Jurkat, Clone E6-1 (cell line): ENCODE results near the gene HTR3A.

Experiments
- DNase-seq: peaks from one replicate; pipeline ENCODE4 v3.0.0-alpha.2; 2011; ENCODE audit warnings: low read depth, low spot score
- H3K4me3 ChIP-seq: 2 replicates; pipeline ENCODE4 v1.5.1; 2011; ENCODE audit warnings: mild to moderate bottlenecking, low read length, control low read depth, moderate library complexity

Gene HTR3A

DNA sequence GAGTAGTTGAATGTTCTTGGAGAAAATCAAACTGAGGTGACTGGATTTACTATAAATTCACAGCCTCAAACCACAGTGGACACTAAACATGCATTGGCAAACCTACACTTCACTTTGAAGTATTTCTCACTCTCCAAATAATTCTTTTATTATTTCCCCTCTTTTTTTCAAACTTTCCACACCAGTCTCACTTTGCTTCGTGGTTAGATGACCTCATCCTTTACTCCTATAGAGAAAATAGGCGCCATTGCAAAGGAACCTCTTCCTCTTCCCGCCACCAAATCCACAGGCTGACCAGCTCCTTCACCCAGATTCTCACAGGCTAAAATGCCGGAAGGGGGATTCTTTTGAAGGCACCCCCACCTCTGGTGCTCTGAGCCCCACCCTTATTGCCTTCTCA is 33.4 kb downstream of the HTR3A start:
- no peak for DNase-seq
- H3K4me3 ChIP-seq: no peak overlapping the region

DNA sequence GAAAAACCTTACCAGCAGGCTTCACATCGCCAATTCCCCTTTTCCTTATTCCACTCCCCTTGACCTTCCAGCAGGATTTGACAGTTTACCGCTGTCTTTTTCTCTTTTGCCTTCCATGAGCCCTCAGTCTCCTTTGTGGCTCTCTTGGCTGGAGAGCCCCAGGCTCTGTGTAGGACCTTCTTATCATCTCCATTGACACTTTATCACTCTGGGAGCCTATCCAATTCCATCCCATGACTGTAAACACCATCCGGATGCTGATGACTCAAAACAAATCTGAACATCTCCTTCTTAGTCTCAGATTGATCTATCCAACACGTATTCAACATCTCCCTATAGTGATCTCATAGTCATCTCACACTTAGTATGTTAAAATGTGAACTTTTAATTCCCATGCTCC is 36.0 kb downstream of the HTR3A start:
- no peak overlapping the region for H3K4me3 ChIP-seq
- no peak for DNase-seq

DNA sequence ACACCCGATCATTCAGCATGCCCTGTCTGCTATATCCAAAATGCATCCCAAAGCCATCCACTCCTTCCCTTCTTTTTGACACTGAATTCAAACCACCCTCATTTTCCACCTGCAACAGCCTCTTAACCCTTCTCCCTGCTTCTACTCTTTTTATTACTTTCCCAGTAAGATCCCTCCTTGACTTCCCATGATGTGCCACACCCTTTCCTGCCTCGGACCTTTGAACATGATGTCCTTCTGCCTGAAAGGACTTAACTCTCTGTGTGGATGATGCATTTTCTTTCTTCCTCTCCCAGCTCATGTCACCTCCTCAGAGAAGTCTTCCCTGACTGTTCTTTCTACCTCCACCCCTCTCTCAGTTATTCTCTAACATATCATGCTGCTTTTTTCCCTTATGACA is 36.5 kb downstream of the HTR3A start:
- H3K4me3 ChIP-seq: no peak overlapping the region
- no peak for DNase-seq

DNA sequence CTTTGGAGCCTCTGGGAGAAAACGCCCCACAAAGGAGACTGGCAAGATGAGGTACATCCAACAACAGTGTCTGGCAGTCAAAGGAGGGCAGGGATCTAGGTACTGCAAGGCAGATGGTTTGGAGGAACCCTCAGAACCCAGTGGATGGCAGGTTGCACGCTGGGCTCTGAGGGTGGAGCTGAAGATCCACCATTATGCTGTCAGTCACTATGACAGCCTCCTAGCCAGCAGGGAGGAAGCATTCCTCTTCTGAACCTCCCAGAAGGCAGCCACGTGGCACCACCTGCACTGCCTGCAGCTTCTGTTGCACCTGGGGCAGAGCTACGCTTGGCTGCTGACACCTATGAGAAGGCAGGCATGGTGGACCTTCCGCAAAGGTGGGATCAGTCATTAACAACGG is 40.2 kb downstream of the HTR3A start:
- H3K4me3 ChIP-seq: no peak overlapping the region
- no peak for DNase-seq

DNA sequence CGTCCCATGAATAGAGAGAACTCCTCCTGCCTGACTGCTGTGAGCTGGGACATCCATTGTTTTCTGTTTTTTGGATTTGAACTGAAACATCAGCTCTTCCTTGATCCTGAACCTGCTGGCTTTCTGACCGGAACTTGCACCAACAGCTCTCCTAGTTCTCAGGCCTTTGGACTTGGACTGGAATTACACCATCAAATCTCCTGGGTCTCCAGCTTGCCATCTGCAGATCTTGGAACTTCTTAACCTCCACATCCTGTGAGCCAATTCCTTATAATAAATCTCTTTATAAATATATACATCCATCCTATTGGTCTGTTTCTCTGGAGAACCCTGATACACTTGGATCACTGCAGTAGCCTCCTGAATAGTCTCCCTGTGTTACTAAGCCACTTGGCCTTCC is 42.1 kb downstream of the HTR3A start:
- DNase-seq: no peak
- no peak overlapping the region for H3K4me3 ChIP-seq

DNA sequence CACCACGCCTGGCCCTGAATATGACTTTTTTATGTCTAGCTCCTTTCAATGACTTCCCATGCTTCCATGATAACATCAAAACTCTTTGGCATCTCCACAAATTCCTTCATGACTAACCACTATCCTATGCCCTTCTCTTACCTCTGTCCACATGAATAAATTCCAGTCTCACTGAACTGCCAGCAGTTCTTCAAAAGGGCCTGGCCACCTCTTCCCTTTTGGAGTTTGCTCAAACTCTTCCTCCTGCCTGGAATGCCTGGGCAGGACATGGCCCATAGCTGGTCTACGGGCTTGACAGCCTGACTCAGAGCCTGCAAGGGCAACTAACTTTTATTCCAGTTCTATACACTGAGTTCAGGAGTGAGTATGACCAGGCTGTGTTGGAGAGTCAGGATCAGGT is 42.8 kb downstream of the HTR3A start:
- DNase-seq: no peak
- no peak overlapping the region for H3K4me3 ChIP-seq

DNA sequence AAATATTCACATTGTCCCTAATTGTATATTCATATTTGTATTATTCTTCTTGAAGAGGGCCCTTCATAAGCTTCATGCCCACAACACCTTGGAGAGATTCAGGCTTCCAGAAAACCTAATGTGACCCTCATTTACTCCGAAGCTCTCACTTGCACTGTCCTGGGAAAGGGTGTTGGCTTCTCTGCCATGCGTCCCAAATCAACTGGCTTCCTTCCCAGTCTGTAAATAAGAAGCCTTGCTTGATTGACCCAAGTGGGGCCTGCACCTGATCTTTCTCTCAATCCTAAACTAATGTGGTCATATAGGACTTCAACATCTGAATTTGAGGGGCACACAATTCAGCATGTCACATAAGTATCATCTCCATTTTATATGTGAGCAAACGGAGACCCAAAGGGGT is 44.1 kb downstream of the HTR3A start:
- no peak overlapping the region for H3K4me3 ChIP-seq
- no peak for DNase-seq

DNA sequence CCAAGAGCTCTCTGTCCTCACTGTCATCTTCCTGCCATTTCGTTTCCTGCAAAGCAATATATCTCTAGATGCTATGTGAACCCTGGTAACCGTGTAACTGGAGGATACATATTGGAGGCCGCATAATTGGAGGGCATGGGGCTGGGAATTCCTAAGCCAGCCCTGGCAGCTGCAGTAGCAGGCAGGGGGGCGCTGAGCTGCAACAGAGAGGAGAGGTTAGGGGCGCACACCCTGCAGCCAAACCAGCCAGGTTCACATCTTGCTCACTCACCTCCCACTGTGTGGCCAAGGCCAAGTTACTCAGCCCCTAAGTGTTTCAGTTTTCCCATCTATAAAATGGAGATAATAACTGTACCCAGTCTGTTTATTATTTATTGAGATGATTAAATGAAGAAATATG is 44.7 kb downstream of the HTR3A start:
- no peak for DNase-seq
- no peak overlapping the region for H3K4me3 ChIP-seq

DNA sequence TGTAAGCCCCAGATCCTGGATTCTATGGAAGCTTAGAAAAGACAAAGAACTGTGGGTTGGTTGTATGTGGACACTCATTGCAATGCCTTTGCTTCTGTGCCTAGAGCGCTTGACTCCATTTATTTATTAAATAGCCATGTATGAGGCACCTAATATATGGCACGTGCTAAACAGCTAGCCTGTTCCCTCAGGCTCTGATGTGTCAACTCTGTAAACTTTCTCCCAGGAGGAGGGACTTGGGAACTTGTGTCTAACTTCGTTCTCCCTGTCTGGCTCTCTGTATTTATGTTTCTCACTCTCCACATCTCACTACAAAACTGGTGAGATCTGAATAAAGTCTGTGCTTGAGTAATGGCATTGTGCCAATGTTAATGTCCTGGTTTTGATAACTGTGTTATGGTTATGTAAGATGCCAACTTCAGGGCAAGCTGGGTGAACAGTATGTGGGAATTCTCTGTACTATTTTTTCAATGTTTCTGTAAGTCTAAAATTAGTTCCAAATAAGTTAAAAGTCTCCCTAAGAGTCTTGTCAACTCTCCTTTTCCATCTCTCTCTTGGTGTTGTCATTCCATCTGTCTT is 50.5 kb downstream of the HTR3A start:
- H3K4me3 ChIP-seq: no peak overlapping the region
- DNase-seq: no peak

DNA sequence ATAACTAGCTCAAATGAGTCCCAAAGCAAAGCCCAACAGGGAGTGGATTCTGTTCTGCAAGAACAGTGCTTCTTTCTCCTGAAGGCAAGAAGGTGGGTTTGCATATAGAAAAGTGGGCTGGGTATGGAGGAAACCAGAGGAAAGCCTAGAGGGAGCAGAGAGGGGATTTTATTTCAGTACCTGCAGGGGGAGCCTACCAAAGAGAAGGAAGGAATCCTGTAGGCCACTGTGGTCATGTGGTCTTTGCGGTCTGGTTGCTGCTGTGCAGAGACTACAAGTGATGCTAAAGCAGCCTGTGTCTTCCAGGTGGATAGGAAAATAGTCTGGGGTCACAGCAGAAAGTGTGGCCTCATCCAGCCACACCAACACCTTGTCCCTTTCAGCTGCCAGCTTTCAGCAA is 51.4 kb downstream of the HTR3A start:
- DNase-seq: peak; percentile 91
- H3K4me3 ChIP-seq: no peak overlapping the region

DNA sequence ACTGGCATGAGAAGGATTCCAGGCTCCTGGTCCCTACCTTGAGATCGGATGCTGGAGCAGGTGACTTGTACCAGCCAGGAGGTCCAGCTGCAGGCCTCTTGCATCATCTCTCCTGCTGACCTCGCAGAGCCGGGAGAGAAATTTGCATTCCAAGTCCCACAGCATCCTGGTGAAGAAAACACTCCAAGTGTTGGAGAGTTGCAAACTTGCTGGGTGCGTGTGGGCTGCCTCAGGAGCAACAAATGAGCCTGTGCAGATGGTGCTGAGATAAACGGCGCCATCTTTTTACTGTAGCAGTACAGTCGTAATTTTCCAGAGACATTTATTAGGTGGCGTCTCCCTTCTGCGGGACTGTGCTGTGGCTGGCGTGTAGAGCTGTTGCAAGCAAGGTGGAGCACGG is 52.5 kb downstream of the HTR3A start:
- no peak overlapping the region for H3K4me3 ChIP-seq

DNA sequence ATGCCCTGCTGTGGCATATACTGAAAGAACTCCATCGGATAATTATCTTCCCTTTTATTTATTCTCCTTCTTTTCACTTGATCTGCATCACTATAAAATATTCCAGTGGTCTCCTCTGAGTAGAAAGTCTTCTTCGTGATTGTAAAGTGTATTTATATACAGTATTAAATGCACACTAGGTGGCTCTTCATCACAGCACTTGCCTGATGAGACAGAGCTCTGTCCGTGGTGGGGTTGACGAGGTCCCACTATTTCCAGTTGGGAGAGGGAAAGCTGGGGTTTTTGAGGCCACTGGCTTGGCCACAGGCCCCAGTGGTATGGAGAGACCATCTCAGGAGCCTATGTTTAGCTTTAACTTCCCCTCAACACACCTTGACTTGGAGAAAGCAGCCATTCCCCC is 53.0 kb downstream of the HTR3A start:
- H3K4me3 ChIP-seq: no peak overlapping the region
- DNase-seq: peak; percentile 15

More for the DNA sequence above, 52.5 kb downstream of the HTR3A start:
- no peak for DNase-seq

DNA sequence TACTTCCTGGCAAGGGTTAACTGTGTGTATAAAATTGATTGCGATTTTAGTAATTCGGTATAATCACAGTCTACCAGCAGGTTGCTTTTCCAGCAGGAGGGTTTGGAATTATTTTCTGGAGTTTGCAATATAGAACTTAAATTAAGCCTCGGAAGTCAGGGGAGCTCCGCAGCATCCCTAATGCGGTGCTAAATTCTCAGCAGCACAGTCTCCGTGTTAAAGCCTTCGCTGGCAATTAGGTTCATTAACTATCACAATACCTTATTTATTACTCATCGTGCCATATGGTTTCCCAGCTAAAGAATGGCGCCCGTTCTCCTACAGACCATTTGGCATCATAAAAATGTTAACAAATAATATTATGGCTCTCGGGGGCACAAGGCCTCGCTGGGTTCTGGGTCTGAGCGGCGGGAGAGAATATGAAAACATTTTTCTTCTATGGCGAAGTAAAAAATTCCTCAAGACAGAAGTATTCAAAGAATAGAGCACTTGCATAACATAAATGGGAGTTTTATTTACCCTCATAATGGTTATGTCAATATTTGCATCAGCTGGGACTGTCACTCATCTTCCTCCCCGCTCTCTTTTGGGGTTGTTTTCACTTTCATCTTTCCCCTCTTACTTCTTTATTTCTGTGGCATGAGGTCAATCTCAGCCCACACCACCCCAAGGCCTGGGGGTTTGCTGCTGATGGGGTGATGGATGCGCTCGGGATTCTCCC is 56.5 kb downstream of the HTR3A start:
- H3K4me3 ChIP-seq: no peak overlapping the region
- no peak for DNase-seq

DNA sequence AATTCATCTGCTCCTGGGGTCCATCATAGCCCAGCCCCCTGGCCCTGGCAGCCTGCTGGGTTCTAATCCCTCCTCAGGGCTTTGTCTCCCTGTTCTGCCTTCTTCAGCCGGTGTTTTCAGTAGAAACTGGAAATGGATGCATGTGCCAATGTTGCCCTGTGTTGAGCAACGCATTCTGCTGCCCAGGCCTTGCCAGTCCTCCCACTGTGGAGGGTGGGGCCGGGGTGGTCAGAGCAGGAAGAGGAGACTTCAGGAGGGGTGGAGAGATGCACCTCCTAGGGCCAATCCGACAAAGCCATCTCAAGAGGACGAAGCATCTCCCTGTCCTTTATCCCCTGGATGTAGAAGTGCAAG is 57.0 kb downstream of the HTR3A start:
- DNase-seq: no peak

DNA sequence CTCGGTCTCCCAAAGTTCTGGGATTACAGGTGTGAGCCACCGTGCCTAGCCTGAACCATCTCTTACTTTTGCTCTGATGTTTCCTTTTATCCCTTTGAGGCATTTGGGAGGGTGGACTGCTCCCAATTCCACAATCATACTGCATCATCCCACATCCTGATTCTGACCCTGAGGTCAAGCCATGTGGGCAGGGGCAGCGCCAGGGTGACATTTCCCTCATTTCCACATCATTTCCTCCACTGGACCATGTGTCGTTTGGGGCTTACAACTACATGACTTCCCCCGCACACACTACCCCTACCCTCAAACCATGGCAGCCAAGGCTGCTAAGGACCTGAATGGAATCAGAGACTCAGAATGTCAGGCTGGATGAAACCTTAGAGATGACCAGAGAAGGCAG is 58.2 kb downstream of the HTR3A start:
- DNase-seq: no peak
- no peak overlapping the region for H3K4me3 ChIP-seq

More for the DNA sequence above, 57.0 kb downstream of the HTR3A start:
- no peak overlapping the region for H3K4me3 ChIP-seq

DNA sequence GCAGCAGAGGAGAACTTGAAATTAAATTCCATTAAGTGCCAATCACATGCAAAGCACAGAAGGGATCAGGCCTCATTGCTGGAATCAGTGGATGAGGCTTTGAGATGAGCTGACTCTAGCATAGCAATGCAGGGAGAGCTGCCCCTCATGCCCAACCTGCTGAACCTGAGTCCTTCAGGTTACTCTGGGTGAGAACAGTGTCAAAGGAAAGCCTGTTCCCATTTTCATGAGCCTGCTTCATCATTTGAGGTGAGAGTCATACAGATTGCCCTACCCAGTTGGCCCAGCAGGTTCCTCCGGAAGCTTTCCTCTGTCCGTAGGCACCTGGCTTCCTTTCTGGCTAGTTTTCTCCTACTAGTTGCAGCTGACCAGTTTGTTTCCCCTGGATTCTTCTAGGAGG is 58.7 kb downstream of the HTR3A start:
- DNase-seq: no peak
- H3K4me3 ChIP-seq: no peak overlapping the region

DNA sequence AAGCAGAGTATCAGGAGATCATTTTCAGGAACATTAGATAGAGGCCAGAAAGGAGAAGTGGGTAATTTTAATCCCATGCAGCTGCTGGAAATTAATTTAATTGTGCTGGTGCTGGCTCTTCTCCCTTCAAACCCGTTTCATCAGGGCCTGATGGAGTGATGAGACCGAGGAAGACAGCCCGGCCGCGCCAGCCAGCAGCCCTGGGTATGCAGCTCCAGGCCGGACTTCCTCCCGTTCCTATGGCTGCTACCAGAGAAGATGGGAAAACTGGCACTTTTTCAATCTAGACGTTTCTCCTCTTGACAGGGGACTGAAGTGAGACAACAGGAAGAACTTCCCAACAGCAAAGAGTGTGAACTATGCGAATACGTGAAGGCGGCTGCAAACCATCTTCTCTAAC is 60.0 kb downstream of the HTR3A start:
- no peak overlapping the region for H3K4me3 ChIP-seq
- no peak for DNase-seq

DNA sequence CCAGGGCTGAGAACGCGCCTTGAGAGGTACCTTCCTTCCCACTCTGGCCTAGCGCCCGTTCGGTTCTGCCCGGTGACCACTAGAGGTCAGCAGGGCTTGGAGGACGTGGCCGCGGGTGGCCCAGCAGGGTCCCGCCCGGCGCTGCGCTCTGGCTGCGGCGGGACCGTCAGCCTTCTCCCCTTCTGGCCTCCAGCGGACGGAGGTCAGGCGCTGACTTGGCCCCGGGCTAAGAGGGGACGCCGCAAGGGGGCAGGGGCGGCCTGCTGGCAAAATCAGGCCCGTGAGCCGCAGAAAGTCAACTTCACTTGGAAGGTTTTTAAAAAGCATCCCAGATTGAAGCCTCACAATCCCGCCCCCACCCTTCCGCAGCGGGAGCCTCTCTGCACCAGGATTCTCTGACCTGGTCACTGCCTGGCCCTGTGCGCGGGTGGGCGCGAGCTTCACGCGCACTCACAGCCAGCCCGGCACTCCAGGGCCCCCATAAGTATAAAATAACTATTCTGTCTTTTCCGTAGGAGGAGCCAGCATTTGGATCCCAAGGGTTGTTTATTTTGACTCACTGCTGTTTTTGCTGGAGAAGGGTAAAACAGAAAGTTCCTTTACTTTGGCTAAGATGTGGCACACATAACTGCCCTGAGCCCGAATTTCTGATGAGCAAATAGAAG is 61.4 kb downstream of the HTR3A start:
- DNase-seq: no peak
- H3K4me3 ChIP-seq: no peak overlapping the region

DNA sequence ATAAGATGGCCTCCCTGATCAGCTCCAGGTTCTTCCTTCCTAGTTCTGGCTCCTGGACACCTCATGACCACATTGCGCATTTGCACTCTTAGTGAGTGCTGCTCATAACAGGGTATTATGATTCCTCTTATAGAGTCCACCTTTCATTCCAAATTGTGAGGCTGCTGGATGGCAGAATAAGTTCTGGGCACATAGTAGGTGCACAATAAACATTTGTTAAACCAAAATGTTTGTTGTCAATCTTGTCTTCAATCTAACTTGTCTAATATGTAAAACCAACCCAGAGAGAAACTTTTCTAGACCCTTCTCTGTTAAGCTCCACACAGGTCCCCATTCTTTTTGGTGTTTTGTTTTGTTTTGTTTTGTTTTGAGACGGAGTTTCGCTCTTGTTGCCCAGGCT is 62.0 kb downstream of the HTR3A start:
- no peak for DNase-seq
- no peak overlapping the region for H3K4me3 ChIP-seq

DNA sequence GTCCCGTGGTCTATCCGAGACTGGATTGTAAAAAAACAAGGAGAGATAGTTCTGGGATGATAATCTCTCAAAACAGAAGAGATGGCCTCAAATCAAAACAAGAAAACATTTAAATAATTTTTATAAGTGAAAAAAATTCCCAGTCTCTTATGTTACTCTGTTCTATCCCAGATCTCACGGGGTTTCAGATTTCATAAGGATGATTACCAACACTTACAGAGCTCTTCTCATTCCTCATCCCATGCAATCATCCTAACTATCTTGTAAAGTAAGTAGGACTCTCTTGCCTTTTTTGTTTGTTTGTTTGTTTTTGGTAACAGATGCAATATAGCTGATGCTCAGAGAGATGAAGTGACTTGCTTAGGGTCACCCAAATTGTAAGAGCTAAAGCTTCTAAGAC is 64.6 kb downstream of the HTR3A start:
- DNase-seq: no peak
- H3K4me3 ChIP-seq: no peak overlapping the region
